Prostate gland (tissue), 2 donors: ENCODE measurements around the gene FAM193B. TPM values are rescaled to one million over a fixed set of nuclear protein-coding genes. Genes with fewer than 3 reads are reported as not detected.

ENCODE experiments used
- DNase-seq: peaks from one replicate; pipeline ENCODE4 v3.0.0-alpha.2; 2019; ENCODE audit warnings: low spot score
- H3K27ac ChIP-seq, 2 donors: fragments of 200-600 bp; sonication (generic); 2 replicates each; pipeline ENCODE4 v1.5.1; 2017 to 2019
- H3K27me3 ChIP-seq: fragments of 200-600 bp; sonication (generic); replicated peaks from 2 replicates; pipeline ENCODE4 v1.5.1; 2019; ENCODE audit not compliant: insufficient read depth
- H3K36me3 ChIP-seq, 2 donors: fragments of 200-600 bp; sonication (generic); 1 replicate in 1 of 2; 2 replicates in 1 of 2; pipeline versions ENCODE4 v1.5.1 to v1.8.1; 2017 to 2019
- H3K4me1 ChIP-seq: fragments of 200-600 bp; sonication (generic); replicated peaks from 2 replicates; pipeline ENCODE4 v1.5.1; 2019
- H3K4me3 ChIP-seq, 2 donors: fragments of 200-600 bp; sonication (generic); 2 replicates each; pipeline ENCODE4 v1.5.1; 2017 to 2019
- H3K9me3 ChIP-seq: fragments of 200-600 bp; sonication (generic); 2 replicates; pipeline ENCODE4 v1.5.1; 2017
- CTCF ChIP-seq, 4 experiments: fragments of 200-600 bp in 2 of 4; fragments of 450-650 bp in 2 of 4; sonication (generic) in 2 of 4; IDR thresholded peaks; 1 replicate in 3 of 4; 2 replicates in 1 of 4; pipeline ENCODE4 v1.5.1; 2016 to 2019; ENCODE audit warnings: antibody characterized with exemption in 4 of 4, mild to moderate bottlenecking in 2 of 4, moderate library complexity in 2 of 4
- POLR2A ChIP-seq: fragments of 450-650 bp; IDR thresholded peaks from one replicate; pipeline ENCODE4 v1.6.1; 2016; ENCODE audit warnings: antibody characterized with exemption, mild to moderate bottlenecking
- POLR2AphosphoS5 ChIP-seq: sonication (generic); formaldehyde crosslinking; IDR thresholded peaks from one replicate; pipeline ENCODE4 v1.6.1; 2017; ENCODE audit warnings: antibody characterized with exemption
- WGBS: methylation state at CpG from one replicate; pipeline ENCODE4 v1.1.5; 2018; 5-methylcytosine and 5-hydroxymethylcytosine counted together
- intact Hi-C: fragments of 100-400 bp; cut with DNase I; formaldehyde crosslinking; loops from one replicate; pipeline ENCODE4 v1.14.2; 2022
- total RNA-seq, 2 donors: library from RNA; depleted of rRNA; stranded (reverse); fragments of >200 nt; gene quantifications; one replicate each; pipeline ENCODE4 v1.1.0, GENCODE V29; 2016

Gene FAM193B
- total RNA-seq, 2 donors from 2014 or later: 59.6 to 112 TPM

GRCh38 chr5:177552839-177553455 is 1.4 kb downstream of the FAM193B start:
- 24% methylated on average over 16 of the region's 16 CpGs for WGBS
- Histone ChIP-seq H3K4me1 (peaks cover 13% of the 10 kb centered on the region), H3K27ac (peak overlapping the region; percentile 90), H3K36me3 (no peaks in the 10 kb centered on the region), H3K9me3 (no peaks in the 10 kb centered on the region), H3K4me3 (peak overlapping the region; percentile 91 to 95), H3K27me3 (no peaks in the 10 kb centered on the region)
- TF ChIP-seq POLR2A (no peak), CTCF (IDR thresholded peaks at IDR 0.05) (no peak), POLR2AphosphoS5 (no peak)
- intact Hi-C loops: no loop called here
- no peak for DNase-seq

DNA sequence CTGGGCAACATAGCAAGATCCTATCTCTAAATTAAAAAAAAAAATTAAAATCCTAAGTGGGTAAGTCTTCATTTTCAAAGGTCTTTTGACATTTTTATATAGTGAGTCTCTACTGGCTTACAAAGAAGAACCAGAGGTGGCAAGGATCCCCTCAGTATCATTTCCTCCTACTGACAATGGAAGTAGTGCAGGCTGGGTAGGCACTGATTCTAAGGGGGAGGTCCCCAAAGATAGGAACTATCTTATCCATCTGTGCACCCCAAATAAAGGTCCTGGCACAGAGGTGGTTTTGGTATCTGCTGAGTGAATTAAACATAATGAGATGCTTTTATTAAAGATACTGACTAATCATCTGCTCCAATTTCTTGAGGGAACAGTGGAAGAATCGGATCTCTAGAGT is 4.2 kb downstream of the FAM193B start:
- H3K27ac ChIP-seq: no peak overlapping the region
- no peaks in the 10 kb centered on the region for H3K27me3 ChIP-seq
- no peak for DNase-seq
- peaks cover 17% of the 10 kb centered on the region for H3K4me1 ChIP-seq
- intact Hi-C loops: no loop called here
- no peaks in the 10 kb centered on the region for H3K9me3 ChIP-seq
- WGBS: 58% methylated on average over 1 of the region's 1 CpG
- H3K4me3 ChIP-seq: no peak overlapping the region
- TF ChIP-seq CTCF (IDR thresholded peaks at IDR 0.05) (no peak), POLR2AphosphoS5 (no peak), POLR2A (no peak)
- no peaks in the 10 kb centered on the region for H3K36me3 ChIP-seq

DNA sequence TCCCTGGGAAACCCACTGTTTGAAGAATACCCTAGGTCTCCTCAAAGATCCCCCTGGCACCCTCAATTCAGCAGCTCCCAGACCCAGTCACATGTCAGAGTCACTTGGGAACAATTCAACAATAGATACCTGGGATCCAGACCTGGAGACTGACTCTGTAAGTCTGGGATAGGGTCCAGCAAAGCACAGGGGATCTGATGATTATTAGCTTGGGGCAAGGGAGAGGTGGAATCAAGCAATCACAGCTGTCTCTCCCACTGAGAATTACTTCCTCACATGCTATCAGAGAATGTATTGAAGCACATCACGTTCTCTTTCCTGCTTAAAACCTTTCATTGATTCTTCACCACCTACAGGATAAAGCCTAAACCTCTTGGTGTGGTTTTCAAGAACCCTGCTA is 5.9 kb downstream of the FAM193B start:
- intact Hi-C loops: no loop called here
- peaks cover 17% of the 10 kb centered on the region for H3K4me1 ChIP-seq
- no peak overlapping the region for H3K27ac ChIP-seq

GRCh38 chr5:177547736-177548135 is 6.6 kb downstream of the FAM193B start:
- no peak for DNase-seq
- Histone ChIP-seq H3K27me3 (no peaks in the 10 kb centered on the region), H3K4me3 (no peak overlapping the region), H3K4me1 (peaks cover 13% of the 10 kb centered on the region), H3K36me3 (no peaks in the 10 kb centered on the region), H3K9me3 (no peaks in the 10 kb centered on the region), H3K27ac (no peak overlapping the region)
- intact Hi-C loops: no loop called here
- WGBS: 67% methylated on average over 3 of the region's 3 CpGs
- TF ChIP-seq CTCF (IDR thresholded peaks at IDR 0.05) (no peak), POLR2AphosphoS5 (no peak), POLR2A (no peak)

More for the DNA sequence above, 5.9 kb downstream of the FAM193B start:
- WGBS: 68% methylated on average over 1 of the region's 1 CpG
- H3K4me3 ChIP-seq: no peak overlapping the region
- TF ChIP-seq CTCF (IDR thresholded peaks at IDR 0.05) (no peak), POLR2A (no peak), POLR2AphosphoS5 (no peak)
- no peaks in the 10 kb centered on the region for H3K9me3 ChIP-seq
- H3K27me3 ChIP-seq: no peaks in the 10 kb centered on the region
- DNase-seq: no peak
- H3K36me3 ChIP-seq: no peaks in the 10 kb centered on the region

GRCh38 chr5:177546258-177546741 is 8.1 kb downstream of the FAM193B start:
- Histone ChIP-seq H3K27me3 (no peaks in the 10 kb centered on the region), H3K4me1 (peaks cover 10% of the 10 kb centered on the region), H3K36me3 (no peaks in the 10 kb centered on the region), H3K4me3 (no peak overlapping the region), H3K27ac (peak overlapping the region; percentile 55 to 59), H3K9me3 (no peaks in the 10 kb centered on the region)
- peak; percentile 38 for DNase-seq
- intact Hi-C loops: no loop called here
- WGBS: 30% methylated on average over 1 of the region's 1 CpG
- TF ChIP-seq POLR2AphosphoS5 (peak; percentile 76), POLR2A (no peak), CTCF (IDR thresholded peaks at IDR 0.05) (no peak)
